ENCODE results near the gene STMN3. TPM values are rescaled to one million over a fixed set of nuclear protein-coding genes. Genes with fewer than 3 reads are reported as not detected.

The STMN3 gene
- total RNA-seq, 4 donors from 2014 or later = 2.4 to 6.4 (median 4.7) TPM

DNA sequence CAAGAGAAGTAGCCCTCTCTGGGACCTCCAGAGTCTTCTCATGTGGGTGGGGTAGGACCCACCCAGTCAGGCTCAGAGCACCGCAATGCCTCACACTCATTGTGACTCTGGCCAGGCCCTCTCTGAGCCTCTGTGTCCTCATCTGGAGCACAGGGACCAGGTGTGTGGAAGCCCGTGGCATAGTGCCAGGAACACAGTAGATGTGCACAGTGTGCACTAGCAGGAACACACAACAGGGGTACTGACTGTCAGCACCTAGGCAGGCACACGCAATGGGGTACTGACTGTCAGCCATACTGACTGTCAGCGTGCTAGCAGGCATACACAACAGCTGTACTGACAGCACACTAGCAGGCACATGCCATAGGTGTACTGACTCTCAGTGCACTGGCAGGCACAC is 2.0 kb upstream of the STMN3 start:
- TF ChIP-seq, protein P1, sequence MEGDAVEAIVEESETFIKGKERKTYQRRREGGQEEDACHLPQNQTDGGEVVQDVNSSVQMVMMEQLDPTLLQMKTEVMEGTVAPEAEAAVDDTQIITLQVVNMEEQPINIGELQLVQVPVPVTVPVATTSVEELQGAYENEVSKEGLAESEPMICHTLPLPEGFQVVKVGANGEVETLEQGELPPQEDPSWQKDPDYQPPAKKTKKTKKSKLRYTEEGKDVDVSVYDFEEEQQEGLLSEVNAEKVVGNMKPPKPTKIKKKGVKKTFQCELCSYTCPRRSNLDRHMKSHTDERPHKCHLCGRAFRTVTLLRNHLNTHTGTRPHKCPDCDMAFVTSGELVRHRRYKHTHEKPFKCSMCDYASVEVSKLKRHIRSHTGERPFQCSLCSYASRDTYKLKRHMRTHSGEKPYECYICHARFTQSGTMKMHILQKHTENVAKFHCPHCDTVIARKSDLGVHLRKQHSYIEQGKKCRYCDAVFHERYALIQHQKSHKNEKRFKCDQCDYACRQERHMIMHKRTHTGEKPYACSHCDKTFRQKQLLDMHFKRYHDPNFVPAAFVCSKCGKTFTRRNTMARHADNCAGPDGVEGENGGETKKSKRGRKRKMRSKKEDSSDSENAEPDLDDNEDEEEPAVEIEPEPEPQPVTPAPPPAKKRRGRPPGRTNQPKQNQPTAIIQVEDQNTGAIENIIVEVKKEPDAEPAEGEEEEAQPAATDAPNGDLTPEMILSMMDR (IDR thresholded peaks at IDR 0.05; ENCODE audit: low read depth) = no peak

DNA sequence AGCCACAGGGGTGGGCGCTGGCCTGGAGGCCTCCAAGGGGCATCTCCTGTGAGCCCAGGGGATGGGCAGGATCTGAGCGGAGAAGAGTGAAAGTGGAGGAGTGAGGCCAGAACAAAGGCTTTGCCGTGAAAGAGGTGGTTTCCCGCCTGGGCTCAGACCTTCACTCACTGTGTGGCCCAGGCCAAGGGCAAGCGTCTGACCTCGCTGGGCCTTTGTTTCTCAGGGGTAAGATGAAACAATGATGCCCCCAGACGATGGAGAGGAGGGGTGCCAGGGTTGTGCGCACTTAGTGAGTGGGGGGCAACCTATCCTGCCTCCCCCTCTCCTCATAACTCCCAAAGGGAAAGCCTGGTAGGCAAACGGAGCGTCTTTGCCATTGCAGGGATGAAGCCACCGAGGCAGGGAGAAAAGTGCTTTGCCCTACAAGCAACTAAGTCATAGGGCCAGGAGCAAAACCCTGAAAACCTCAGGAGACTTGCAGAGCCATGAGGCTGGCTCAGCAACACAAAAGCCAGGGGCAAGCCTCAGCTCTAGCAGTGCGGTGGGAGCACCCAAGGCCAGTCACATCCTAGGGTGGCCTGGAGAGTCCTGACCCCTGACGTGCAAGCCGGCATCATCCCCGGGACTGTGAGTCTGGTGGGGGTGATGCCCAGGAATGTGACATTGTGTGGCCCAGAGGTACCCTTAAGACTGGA is 897 bp upstream of the STMN3 start:
- TF ChIP-seq, protein P1 (IDR thresholded peaks at IDR 0.05; ENCODE audit: low read depth) = no peak

DNA sequence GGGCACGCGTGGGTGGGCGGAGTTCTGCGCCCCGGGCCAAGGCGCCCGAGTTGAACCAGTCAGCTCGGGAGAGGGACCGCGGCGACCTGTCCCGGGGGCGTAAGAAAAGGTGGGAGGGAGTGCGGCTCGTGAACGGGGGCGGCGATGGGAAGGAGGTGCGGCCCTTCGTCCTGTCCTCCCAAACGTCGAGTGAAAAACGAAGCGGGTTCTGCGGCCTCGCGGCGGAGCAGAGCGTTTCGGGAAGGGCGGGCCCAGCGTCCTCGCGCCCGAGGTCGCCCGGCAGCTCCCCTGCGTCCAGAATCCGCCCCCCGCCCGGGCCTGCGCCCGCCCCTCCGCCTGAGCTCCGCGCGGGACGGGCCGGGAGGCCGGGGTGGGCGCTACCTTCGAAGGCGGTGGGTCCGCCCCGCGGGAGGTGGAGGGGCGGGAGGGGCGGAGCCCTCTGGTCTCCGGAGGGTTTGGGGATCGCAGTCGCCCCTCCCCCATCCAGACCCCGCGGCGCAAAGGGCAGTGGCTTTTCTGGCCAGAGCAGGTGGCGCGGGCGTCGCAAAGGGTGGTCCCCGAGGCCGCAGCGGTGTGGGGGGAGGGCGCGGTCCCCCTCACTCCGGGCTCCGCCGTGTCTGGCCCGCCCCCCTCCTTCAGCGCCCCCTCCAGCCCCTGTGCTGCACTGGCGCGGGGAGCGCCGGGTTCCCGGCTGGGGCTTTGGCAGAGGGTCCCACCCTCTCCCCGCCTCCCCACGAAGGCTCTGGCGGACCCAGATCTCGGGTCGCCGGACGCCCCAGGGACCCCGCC is 838 bp downstream of the STMN3 start:
- TF ChIP-seq, protein P1 (IDR thresholded peaks at IDR 0.05; ENCODE audit: low read depth) = no peak

DNA sequence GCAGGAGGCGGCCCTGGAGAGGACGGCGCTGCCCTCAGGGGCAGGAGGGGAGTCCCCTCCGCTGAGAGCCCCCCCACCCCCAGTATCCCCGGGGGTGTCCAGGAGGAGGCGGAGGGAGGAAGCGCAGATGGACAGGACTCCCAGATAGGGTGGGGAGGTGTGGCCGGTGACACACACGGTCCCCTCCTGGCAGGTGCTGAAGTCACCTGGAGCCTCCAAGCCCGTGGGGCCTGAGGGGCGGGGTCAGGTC is 1.4 kb downstream of the STMN3 start:
- TF ChIP-seq, protein P1 (IDR thresholded peaks at IDR 0.05; ENCODE audit: low read depth) = no peak

DNA sequence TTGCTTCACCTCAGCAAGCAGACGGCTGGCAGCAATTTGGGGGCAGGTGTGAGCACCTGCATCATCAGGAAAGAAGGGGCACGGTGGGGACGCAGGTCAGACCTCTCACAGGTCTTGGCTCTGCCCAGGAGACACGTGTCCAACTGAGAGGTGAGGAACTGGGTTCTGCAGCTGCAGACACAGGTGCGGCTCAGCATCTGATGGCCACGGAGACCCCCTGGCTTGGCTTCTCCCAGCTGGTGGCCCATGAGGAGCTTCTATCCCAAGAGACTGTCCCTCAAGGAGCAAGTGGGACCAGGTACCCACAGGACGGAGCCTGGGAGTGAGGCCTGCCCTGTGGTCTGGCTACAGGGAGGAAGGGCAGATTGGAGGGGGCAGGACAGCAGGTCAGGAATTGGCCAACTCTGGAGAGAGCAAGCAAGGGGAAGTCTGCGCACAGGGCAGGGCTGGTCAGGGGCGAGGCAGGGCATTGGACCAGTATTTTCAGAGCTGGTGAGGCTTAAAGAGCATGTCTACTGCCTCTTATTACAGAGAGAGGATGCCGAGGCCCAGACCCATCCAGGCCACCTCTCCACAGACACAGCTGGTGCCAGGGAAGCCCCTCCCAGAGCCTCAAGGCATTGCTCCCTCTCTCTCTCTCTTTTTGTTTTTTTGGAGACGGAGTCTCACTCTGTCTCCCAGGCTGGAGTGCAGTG is 4.2 kb downstream of the STMN3 start:
- TF ChIP-seq, protein P1 (IDR thresholded peaks at IDR 0.05; ENCODE audit: low read depth) = no peak

DNA sequence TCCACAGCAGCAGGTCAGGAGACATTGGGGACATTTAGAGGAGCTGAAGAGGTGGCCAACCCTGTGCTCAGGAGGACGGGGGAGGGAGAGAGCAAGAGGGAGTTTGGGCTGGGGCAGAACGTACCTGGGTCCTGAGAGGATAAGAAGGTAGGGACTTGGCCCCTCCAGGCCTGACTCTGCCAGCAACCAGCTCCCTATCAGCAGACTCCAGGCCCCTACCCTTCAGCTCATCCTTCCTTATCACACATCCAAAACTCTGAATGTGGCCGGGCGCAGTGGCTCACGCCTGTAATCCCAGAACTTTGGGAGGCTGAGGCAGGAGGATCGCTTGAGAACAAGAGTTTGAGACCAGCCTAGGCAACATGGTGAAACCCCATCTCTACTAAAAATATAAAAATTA is 5.0 kb downstream of the STMN3 start:
- TF ChIP-seq, protein P1 (IDR thresholded peaks at IDR 0.05; ENCODE audit: low read depth) = no peak

DNA sequence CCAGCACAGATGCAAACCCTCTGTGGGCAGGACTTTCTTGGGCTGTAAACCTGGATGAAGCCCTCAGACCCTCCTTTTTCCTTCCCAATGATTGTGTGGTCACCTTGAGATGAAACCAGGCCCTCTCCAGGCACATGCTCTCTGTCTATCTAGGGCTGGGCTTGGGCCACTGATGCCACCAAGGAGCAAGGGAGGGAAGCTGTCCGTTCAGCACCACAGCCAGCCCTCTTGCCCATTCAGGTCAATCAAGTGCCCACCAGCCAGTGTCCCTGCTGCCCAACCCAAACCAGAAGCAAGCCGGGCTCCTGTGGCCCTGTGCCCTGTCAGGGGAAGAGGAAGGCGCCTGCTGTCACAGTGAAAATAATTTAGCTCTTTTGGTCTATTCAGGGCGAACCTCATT is 8.0 kb downstream of the STMN3 start:
- TF ChIP-seq, protein P1 (IDR thresholded peaks at IDR 0.05; ENCODE audit: low read depth) = no peak
